IPS DF 4.7 (cell line): ENCODE results near the gene ATP2B2.

ENCODE experiments used
- DNase-seq: peaks from one replicate; pipeline ENCODE4 v3.0.0-alpha.2; 2013; ENCODE audit warnings: low spot score; ENCODE audit errors: extremely low read depth

ATP2B2 gene

GRCh38 chr3:10495003-10495402 is 10.4 kb downstream of the ATP2B2 start:
- no peak for DNase-seq

DNA sequence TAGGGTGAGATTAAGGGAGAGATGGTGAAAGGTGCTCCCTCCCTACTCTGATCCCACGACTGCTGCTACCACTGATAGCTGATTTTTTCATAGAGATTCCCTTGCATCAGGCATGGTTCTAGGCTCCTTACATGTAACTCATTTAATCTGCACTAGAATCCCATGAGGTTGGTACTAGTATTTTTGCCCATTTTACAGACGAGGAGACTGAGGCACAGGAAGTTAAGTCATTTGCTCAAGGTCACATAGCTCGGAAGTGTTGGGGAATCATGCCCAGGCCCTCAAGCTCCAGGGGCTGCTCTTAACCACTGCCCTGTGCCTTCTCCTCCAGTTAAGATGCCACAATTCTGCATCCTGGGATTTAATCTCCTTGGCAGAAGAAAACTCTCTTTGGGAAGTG is 11.2 kb downstream of the ATP2B2 start:
- no peak for DNase-seq

DNA sequence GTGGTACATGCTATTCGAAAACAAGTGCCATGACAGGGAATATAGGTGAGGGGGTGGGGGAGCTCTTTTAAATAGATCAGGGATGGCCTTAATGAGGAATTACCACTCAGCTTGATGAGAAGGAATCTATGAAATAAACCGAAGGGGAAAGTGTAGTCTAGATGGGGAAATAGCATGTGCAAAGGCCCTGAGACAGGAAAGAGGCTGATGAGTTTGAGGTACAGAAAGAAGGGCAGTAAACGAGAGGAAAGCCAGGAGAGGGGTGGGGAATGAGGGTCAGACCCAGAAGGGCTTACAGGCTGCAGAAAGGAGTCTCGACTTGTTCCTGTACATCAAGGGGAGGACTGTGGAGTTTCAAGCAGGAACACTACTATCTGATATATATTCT is 12.2 kb downstream of the ATP2B2 start:
- no peak for DNase-seq

DNA sequence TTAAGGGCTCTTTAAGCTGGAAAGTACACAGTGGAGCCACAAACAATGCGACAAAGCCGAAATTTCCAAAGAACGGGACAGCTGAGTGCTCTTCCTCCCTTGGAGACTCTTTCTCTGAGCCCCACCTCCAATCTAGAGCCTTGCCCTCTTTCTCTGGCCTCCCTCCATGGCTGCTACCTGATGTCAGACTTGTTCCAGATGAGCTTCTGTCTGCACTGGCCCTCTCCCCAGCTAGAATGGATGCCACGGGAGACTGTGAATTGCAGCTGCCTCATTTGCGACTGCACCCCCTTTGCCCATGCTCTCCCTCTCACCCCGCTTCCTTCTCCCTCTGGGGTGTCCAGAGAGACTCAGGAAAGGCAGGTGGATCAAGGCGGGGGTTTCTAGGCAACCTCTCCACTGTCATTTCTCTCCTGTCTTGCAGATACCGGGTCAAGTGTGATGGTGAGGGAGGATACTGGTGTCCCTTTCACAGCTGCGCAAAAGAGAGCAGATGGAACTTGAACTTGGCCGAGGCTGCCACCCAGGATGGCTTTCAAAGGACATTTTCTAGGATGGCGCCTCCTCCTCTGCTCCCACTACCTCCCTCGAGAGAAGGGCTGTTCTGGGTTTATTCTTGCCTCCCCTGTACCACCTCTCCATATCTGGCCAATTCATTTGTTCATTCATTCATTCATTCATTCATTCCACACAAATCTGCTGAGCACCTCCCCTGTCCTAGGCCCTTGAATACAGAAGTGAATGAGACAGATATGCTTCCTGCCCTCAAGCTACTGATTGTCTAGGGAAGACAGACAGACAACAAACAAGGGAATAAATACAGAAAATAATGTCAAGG is 12.8 kb downstream of the ATP2B2 start:
- DNase-seq: no peak

DNA sequence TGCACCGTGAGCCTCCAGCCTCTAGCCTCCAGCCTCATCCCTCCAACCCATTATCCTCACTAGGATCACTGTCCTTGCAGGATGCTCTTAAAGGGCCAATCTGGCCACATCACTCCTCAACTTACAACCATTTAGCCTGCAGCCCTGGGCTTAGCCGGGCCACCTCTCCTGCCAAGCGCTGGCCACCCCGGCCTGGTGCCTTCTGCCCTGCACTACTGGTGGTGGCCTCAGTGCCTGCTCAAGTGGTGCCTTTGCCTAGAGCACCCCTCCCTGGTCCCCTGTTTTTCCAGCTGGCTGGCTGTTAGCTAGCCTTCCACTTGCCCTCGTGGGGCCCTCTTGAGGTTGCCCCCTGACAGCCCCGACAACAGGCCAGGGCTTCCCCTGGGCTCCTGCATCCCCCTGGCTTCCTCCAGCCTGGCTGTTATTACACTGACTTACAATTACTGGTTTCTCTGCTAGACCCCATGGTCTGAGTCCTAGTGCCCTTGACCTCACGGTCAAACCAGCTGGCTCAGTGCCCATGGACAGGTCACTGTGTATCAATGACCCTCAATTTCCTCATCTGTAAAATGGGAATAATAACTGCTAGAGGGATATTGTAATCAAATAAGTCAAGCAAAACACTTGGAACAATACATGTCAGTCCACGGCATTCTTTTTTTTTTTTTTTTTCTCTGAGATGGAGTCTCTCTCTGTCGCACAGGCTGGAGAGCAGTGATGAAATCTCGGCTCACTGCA is 15.5 kb downstream of the ATP2B2 start:
- no peak for DNase-seq

GRCh38 chr3:10487988-10488633 is 17.3 kb downstream of the ATP2B2 start:
- DNase-seq: no peak

DNA sequence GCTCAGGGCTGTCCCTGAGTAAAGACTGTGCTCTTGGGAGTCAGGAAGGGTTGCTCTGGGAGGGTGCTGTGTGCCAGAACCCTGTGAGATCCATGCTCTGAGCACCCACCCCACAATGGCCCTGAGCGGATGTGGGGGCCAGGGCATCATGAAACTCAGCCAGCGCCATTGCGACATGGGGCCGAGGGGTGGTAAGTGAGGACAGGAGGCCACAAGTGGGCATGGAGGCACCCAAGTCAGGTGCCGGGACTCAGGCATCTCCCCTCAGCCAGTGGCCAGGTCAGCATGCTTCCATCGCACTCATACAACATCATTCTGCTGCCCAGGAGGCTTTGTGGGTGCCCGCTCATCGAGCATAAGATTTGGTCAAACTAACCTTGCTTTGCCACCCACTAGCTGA is 19.6 kb downstream of the ATP2B2 start:
- no peak for DNase-seq

GRCh38 chr3:10485380-10485779 is 20.0 kb downstream of the ATP2B2 start:
- no peak for DNase-seq

DNA sequence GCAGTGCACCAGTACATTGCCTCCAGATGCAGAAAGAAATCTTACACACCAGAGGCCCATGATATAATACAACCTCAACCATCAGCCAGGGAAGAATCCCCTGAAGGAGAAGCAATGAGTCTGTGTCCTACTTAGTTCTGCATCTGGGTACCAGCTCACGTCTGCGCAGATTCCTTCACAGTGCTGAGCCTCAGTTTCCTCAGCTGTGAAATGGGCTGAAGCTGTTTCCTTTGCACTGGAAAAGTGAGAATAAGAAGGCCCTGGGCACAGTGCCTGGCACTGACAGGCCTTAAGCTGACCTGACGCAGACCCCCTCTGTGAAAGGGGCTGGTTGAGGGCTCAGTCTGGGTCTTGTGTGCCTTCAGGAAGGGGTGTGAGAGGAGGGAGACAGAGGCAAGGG is 20.7 kb downstream of the ATP2B2 start:
- no peak for DNase-seq

DNA sequence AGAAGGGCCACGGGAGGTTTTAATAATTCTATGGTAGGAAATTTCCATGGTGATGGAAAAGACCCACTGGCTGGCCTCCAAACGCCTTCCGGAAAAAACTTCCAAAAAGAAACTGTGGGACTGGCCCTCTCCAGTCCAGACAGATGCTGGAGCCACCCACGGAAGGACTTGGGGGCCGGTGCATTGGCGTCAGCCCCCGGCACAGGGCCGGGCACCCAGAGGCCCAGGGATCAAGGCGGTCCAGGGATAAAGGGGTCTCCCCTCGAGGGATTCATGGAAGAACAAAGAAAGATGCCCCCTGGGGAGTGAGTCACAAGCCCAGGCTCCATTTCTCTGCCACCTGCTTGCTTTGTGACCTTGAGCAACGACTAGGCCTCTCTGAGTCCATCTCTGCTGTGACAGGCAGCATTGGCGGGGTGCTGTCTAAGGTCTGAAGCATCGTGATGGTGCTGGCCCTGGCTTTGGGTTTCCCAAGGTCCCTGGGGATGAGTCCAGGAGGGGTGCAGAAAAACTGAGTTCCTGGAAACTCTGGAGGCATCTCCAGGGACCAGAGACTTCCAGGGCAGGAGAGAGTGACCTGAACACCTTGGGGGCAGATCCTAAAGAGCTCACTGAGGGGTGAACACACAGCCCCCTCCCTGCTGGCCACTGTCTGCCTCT is 21.6 kb downstream of the ATP2B2 start:
- no peak for DNase-seq

GRCh38 chr3:10483364-10483675 is 22.1 kb downstream of the ATP2B2 start:
- no peak for DNase-seq

- DNase-seq: no peak
These were observed 22.6 kb downstream of the ATP2B2 start for GRCh38 chr3:10482631-10483363.

GRCh38 chr3:10480871-10481378 is 24.5 kb downstream of the ATP2B2 start:
- DNase-seq: no peak

DNA sequence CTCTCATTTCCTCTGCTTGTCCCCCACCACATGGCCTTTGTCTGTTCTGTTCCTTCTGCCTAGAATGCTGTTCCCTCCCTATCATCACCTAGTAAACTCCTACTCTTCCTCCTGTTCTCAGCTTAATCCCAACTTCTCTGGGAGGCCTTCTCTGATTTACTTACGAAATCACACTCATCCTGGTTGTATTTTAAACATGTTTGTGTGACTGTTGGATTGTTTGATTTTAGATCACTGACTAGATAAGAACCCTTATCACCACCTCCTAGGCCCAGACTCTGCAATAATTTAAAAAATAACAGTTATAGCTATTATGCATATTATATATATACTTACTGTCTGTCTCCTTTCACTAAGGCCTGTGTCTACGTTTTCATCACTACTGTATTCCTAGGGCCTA is 26.1 kb downstream of the ATP2B2 start:
- no peak for DNase-seq

DNA sequence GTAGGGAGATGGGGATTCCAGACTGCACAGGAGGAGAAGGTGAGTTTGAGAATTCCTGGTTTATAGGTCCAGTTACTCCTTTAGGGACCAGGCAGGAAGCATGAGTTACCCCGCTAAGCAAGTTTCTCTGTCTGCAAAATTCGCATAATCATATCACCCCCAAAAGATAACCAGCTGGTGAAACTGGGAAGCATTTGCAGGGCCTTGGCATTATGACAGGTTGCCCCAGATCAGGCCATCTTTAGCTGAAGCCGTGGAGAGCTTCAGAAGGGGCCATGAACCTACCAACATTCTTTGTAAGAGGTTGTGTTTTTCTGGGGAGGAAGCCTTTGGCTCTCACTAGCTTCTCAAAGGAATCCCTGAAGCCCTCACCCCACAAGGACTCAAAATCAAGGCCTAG is 29.4 kb downstream of the ATP2B2 start:
- no peak for DNase-seq

- no peak for DNase-seq
These were observed 30.5 kb downstream of the ATP2B2 start for GRCh38 chr3:10474847-10475246.

GRCh38 chr3:10474275-10474646 is 31.1 kb downstream of the ATP2B2 start:
- no peak for DNase-seq

DNA sequence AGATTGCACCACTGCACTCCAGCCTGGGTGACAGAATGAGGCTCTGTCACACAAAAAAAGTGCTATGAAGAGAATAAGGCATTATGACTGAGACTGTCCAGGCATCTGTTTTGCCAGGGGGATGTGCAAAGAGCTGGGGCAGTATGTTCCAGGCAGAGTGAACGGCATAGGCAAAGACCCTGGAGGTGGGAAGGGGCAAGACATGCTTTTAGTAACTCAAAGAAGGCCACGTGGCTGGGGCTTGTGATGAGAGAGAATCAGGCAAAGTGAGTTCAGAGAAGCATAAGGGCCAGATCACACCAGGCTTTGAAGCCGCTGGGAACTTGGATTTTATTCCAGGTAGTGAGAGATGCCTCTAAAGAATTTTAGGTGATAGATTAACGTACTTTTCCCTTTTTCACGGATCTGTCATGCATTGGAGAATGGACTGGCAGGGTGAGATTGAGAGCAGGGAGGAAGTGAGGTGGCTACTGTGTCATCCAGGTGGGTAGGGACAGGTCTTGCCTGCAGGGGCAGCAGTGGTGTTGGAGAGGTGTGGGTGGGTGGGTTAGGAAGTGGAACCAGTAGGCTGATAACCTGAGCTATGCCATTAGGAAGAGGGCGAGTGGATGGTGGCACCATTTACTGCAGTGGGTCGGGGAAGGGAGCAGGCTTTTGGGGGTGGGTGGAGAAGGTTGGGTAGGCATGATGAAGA is 31.7 kb downstream of the ATP2B2 start:
- DNase-seq: no peak

GRCh38 chr3:10472877-10473440 is 32.4 kb downstream of the ATP2B2 start:
- no peak for DNase-seq

- DNase-seq: no peak
These were observed 34.2 kb downstream of the ATP2B2 start for GRCh38 chr3:10471054-10471688.
